Activated gamma-delta T cell treated with Interleukin-2 at 50 U/mL for 16 hours (primary cell): Measurements from ENCODE around the gene TTLL6.
"Not testable (repeated sequence)": the region's sequence is repeated elsewhere in the genome, so short reads cannot be mapped to it uniquely, and the experiment has no call there.

Experiments
- DNase-seq: peaks from one replicate; pipeline ENCODE4 v3.0.0-alpha.2; 2020

TTLL6 gene

GRCh38 chr17:48816774-48817590, at the start of gene TTLL6:
TTLL6 (minus strand) TSS chr17:48817229; CDS start chr17:48817072, 157 bp downstream.
- DNase-seq, result peak; percentile 72

- DNase-seq, result no peak
These were observed 43.4 kb upstream of the TTLL6 start for GRCh38 chr17:48860456-48860855.

GRCh38 chr17:48860034-48860433, 43.0 kb upstream of the TTLL6 start:
- no peak for DNase-seq

- DNase-seq, result no peak
These were observed 39.2 kb upstream of the TTLL6 start for GRCh38 chr17:48856122-48856821.

- no peak for DNase-seq
These were observed 37.9 kb upstream of the TTLL6 start for GRCh38 chr17:48854774-48855476.

GRCh38 chr17:48850792-48851323, 33.8 kb upstream of the TTLL6 start:
- no peak for DNase-seq

GRCh38 chr17:48843187-48843900, 26.3 kb upstream of the TTLL6 start:
- DNase-seq, result no peak

- DNase-seq, result no peak
These were observed 25.7 kb upstream of the TTLL6 start for GRCh38 chr17:48842746-48843145.

GRCh38 chr17:48841395-48841831, 24.4 kb upstream of the TTLL6 start:
- no peak for DNase-seq

- no peak for DNase-seq
These were observed 23.4 kb upstream of the TTLL6 start for GRCh38 chr17:48840441-48840840.

- not testable (repeated sequence) for DNase-seq
These were observed 20.4 kb upstream of the TTLL6 start for GRCh38 chr17:48837458-48837857.

GRCh38 chr17:48835971-48836370, 18.9 kb upstream of the TTLL6 start:
- DNase-seq, result no peak

- DNase-seq, result no peak
These were observed 17.9 kb upstream of the TTLL6 start for GRCh38 chr17:48834973-48835372.

GRCh38 chr17:48831549-48831883, 14.5 kb upstream of the TTLL6 start:
- DNase-seq, result no peak

- peak; percentile 85 for DNase-seq
These were observed 14.0 kb upstream of the TTLL6 start, which contains the start of gene CALCOCO2 for GRCh38 chr17:48830840-48831548. CALCOCO2 (plus strand) TSS chr17:48831035; CDS start chr17:48841708, 10,673 bp downstream.

- no peak for DNase-seq
These were observed 8.7 kb upstream of the TTLL6 start for GRCh38 chr17:48825446-48826381.

- not testable (repeated sequence) for DNase-seq
These were observed 3.9 kb upstream of the TTLL6 start for GRCh38 chr17:48820936-48821335.

- DNase-seq, result no peak
These were observed 2.4 kb upstream of the TTLL6 start for GRCh38 chr17:48819466-48819865.

GRCh38 chr17:48818361-48818841, 1.4 kb upstream of the TTLL6 start:
- DNase-seq, result no peak

- DNase-seq, result no peak
These were observed 623 bp downstream of the TTLL6 start for GRCh38 chr17:48816438-48816773.

GRCh38 chr17:48815311-48815710, 1.7 kb downstream of the TTLL6 start:
- no peak for DNase-seq
